Nephron (organoid): ENCODE measurements around the gene F12.

Experiments used
- H3K27ac Mint-ChIP-seq, 3 experiments: 2 replicates each; pipeline ENCODE4 v1.8.0; 2020; ENCODE audit warnings: mixed read lengths in 3 of 3, mild to moderate bottlenecking in 2 of 3, moderate library complexity in 1 of 3
- H3K27me3 Mint-ChIP-seq: 2 replicates; pipeline ENCODE4 v1.8.0; 2021; ENCODE audit warnings: low read depth, mild to moderate bottlenecking, moderate library complexity, mixed read lengths
- H3K36me3 Mint-ChIP-seq: 2 replicates; pipeline ENCODE4 v1.8.0; 2020; ENCODE audit warnings: low read depth, mixed read lengths
- H3K4me1 Mint-ChIP-seq: 2 replicates; pipeline ENCODE4 v1.8.0; 2020; ENCODE audit warnings: mixed read lengths
- H3K4me3 Mint-ChIP-seq, 3 experiments: 2 replicates each; pipeline ENCODE4 v1.8.0; 2020; ENCODE audit warnings: mild to moderate bottlenecking in 3 of 3, mixed read lengths in 3 of 3, moderate library complexity in 2 of 3
- H3K9me3 Mint-ChIP-seq: 2 replicates; pipeline ENCODE4 v1.8.0; 2020; ENCODE audit warnings: mixed read lengths
- TF ChIP-seq, protein P1 (sequence below), 3 experiments: fragments of 200-600 bp; sonication (generic); IDR thresholded peaks; one replicate each; pipeline ENCODE4 v1.5.0; 2021; ENCODE audit warnings: antibody characterized with exemption in 3 of 3; ENCODE audit not compliant: unreplicated experiment in 3 of 3

The F12 gene

DNA sequence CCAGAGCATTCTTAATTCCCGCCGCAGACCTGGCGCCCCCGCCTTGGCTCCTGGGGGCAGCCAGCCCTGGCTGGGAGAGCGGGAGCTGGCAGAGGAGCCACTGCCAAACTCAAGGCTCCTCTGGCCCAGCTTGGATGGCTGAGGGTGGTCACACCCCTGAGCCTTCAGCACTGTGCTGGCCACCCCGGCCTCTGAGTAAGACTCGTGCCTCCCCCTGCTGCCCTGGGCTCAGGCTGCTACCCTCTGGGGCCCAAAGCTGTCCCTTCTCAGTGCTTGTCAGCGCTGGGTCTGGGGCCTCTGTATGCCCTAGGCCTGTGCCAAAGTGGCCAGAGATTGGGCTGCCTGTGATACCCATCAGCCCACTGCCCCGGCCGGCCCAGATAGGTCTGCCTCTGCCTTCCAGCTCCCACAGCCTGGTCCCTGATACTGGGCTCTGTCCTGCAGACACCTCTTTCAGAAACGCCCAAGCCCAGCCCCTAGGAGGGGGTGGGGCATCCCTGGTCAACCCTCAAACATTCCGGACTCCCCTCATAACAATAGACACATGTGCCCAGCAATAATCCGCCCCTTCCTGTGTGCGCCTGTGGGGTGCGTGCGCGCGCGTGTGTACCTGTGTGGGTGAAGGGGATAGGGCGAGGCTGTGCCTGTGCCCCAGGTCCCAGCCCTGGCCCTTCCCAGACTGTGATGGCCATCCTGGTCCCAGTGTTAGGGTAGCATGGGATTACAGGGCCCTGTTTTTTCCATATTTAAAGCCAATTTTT, 32.9 kb upstream of the F12 start:
- Mint-ChIP-seq H3K4me3 (no peak overlapping the region), H3K27ac (no peak overlapping the region), H3K27me3 (peaks cover 14% of the 10 kb centered on the region), H3K4me1 (peaks cover 16% of the 10 kb centered on the region), H3K36me3 (peaks cover 26% of the 10 kb centered on the region), H3K9me3 (no peaks in the 10 kb centered on the region)
- TF ChIP-seq, protein P1, sequence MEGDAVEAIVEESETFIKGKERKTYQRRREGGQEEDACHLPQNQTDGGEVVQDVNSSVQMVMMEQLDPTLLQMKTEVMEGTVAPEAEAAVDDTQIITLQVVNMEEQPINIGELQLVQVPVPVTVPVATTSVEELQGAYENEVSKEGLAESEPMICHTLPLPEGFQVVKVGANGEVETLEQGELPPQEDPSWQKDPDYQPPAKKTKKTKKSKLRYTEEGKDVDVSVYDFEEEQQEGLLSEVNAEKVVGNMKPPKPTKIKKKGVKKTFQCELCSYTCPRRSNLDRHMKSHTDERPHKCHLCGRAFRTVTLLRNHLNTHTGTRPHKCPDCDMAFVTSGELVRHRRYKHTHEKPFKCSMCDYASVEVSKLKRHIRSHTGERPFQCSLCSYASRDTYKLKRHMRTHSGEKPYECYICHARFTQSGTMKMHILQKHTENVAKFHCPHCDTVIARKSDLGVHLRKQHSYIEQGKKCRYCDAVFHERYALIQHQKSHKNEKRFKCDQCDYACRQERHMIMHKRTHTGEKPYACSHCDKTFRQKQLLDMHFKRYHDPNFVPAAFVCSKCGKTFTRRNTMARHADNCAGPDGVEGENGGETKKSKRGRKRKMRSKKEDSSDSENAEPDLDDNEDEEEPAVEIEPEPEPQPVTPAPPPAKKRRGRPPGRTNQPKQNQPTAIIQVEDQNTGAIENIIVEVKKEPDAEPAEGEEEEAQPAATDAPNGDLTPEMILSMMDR (IDR thresholded peaks at IDR 0.05; ENCODE audit: unreplicated experiment in 3 of 3), result no peak

DNA sequence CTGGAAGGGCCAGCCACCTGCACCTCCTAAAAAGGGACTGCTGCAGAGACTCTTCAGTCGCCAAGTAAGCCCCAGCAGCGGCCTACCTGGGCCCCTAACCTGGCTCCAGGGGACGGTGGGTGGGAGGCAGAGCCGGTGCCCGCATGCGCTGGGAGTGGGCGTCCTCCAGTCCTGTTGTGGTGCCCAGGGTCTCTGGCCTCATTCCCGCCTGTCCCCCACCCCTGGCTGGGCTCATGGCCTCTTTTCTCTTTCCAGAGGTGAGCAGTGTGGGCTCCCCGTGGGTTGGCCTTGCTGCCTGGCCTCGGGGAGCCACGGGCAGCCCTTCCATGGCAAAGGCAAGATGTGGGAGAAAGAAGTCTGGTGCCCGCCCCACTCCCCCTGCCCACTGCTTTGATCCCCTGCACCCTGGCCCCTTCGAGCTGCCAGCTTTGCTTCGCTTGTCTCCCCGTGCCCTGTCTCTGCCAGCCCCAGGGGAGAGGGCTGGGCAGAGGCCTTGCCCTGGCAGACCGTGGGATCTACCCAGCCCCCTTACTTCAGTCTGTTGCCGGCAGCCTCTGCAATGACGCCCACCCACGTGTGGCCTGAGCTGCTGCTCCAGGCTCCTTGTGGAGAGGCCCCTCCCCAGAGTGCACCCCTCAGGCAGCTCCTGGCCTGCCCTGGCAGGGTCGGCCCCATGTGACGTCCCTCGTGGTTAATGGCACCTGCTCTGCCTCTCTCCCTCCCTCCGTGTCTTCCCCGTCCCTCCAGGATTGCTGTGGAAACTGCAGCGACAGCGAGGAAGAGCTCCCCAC, 31.8 kb upstream of the F12 start:
- H3K36me3 Mint-ChIP-seq, result peaks cover 34% of the 10 kb centered on the region
- H3K4me3 Mint-ChIP-seq, result no peak overlapping the region
- TF ChIP-seq, protein P1 (IDR thresholded peaks at IDR 0.05; ENCODE audit: unreplicated experiment in 3 of 3), result no peak
- H3K9me3 Mint-ChIP-seq, result no peaks in the 10 kb centered on the region
- peaks cover 16% of the 10 kb centered on the region for H3K4me1 Mint-ChIP-seq
- peaks cover 14% of the 10 kb centered on the region for H3K27me3 Mint-ChIP-seq
- H3K27ac Mint-ChIP-seq, result no peak overlapping the region

DNA sequence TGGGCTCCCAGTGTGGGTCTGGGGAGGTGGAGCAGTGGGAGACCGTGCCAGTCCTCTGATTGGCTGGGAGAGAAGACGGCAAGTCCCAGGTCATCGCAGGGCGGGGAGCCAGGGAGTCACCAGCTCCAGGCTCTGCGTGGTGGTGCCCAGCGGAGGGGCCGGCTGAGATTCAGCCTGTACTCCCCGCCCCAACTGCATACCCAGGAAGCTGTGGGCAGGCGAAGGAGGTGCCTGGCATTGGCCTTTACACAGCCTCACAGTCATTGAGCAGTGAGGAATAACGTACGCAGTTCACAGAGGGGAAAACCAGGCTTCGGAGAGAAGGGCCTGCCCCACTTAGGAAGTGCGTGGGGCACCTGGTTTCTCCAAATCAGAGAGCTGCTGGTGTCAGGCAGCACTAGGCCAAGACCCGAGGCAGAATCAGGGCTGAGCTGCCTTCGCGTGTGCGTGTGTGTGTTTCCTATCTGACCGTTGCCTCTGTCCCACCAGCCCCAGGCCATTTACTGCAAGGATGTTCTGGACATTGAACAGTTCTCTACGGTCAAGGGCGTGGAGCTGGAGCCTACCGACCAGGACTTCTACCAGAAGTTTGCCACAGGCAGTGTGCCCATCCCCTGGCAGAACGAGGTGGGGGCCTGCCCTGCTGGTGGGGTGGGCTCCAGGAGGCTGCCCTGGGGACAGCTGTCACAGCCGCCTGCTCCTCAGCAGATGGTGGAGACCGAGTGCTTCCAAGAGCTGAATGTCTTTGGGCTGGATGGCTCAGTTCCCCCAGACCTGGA, 31.0 kb upstream of the F12 start:
- TF ChIP-seq, protein P1 (IDR thresholded peaks at IDR 0.05; ENCODE audit: unreplicated experiment in 3 of 3), result no peak
- H3K4me3 Mint-ChIP-seq, result no peak overlapping the region
- peaks cover 6% of the 10 kb centered on the region for H3K27me3 Mint-ChIP-seq
- peaks cover 37% of the 10 kb centered on the region for H3K36me3 Mint-ChIP-seq
- H3K4me1 Mint-ChIP-seq, result peaks cover 9% of the 10 kb centered on the region
- no peak overlapping the region for H3K27ac Mint-ChIP-seq
- no peaks in the 10 kb centered on the region for H3K9me3 Mint-ChIP-seq

DNA sequence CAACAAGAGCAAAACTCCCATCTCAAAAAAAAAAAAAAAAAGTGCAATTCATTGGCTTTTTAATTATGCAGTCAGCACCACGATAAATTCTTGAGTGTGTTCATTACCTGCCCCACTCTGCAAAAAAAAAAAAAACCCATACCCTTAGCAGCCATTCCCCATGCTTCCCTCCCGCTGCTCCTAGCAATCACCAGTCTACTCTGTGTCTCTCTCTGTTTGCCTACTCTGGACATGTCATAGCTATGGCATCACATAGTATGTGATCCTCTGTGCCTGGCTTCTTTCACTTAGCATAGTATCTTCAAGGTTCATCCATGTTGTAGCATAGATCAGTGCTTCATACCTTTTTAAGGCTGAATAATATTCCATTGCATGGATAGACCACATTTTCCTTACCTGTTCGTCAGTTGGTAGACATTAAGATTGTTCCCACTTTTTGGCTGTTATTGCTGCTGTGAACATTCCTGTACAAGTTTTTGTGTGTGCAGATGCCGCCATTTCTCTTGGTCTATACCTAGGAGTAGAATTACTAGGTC, 30.2 kb upstream of the F12 start:
- Mint-ChIP-seq H3K27me3 (peaks cover under 1% of the 10 kb centered on the region), H3K4me3 (no peak overlapping the region), H3K4me1 (peaks cover under 1% of the 10 kb centered on the region), H3K9me3 (no peaks in the 10 kb centered on the region), H3K36me3 (peaks cover 40% of the 10 kb centered on the region), H3K27ac (no peak overlapping the region)
- TF ChIP-seq, protein P1 (IDR thresholded peaks at IDR 0.05; ENCODE audit: unreplicated experiment in 3 of 3), result no peak

DNA sequence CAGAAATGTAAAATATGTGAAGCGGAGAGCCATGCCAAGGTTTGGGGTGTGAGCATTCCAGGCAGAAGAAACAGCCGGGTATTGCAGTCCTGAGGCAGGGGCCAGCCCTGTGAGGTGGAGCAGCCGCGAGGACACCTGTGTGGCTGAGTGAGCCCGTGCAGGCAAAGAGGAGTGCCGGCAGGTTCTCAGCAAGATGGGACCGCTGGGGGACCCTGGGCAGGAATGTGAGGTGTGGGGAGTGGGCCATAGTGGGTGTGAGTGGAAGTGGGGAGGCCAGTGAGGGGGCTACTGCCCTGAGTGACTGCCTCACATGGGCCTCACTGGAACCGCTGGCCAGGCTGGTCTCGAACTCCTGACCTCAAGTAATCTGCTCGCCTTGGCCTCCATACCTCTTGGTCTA, 29.1 kb upstream of the F12 start:
- Mint-ChIP-seq H3K27me3 (no peaks in the 10 kb centered on the region), H3K36me3 (peaks cover 41% of the 10 kb centered on the region), H3K4me3 (no peak overlapping the region), H3K4me1 (no peaks in the 10 kb centered on the region), H3K9me3 (no peaks in the 10 kb centered on the region), H3K27ac (no peak overlapping the region)
- TF ChIP-seq, protein P1 (IDR thresholded peaks at IDR 0.05; ENCODE audit: unreplicated experiment in 3 of 3), result no peak
